H1 (cell line): ENCODE measurements around the gene HES3. TPM values are rescaled to one million over a fixed set of nuclear protein-coding genes. Genes with fewer than 3 reads are reported as not detected.

ENCODE experiments used
- CTCF ChIA-PET: fragments of 300-600 bp; sonication (Branson Sonifier 250); formaldehyde crosslinking; loops from one replicate; lab custom pipeline; 2021; ENCODE audit not compliant: partially characterized antibody; lab: Charles Lee
- POLR2A ChIA-PET: fragments of 300-600 bp; sonication (Branson Sonifier 250); formaldehyde crosslinking; loops from one replicate; lab custom pipeline; 2021; ENCODE audit warnings: inconsistent platforms; ENCODE audit not compliant: partially characterized antibody; lab: Charles Lee
- DNase-seq, 2 experiments: peaks; one replicate each; pipeline versions ENCODE4 v3.0.0 to v3.0.0-alpha.2; 2010 to 2022; ENCODE audit warnings: low spot score in 2 of 2, low read depth in 1 of 2, mixed read lengths in 1 of 2
- FAIRE-seq: peaks from 2 replicates; lab custom pipeline; 2011; peaks lifted over from hg19 to GRCh38; lab: Jason Lieb, UNC
- H2AFZ ChIP-seq: 2 replicates; pipeline ENCODE4 v1.8.1; 2012; ENCODE audit warnings: low read length, inconsistent platforms
- H2AK5ac ChIP-seq: 2 replicates; pipeline ENCODE4 v1.6.1; 2013; ENCODE audit warnings: low read depth, low read length
- H2BK120ac ChIP-seq: replicated peaks from 2 replicates; pipeline ENCODE3; 2013; ENCODE audit warnings: low read depth, low read length, inconsistent platforms
- H2BK12ac ChIP-seq: 2 replicates; pipeline ENCODE4 v1.6.1; 2013; ENCODE audit warnings: low read depth, low read length
- H2BK15ac ChIP-seq: 2 replicates; pipeline ENCODE4 v1.6.1; 2013; ENCODE audit warnings: low read length
- H2BK20ac ChIP-seq: 2 replicates; pipeline ENCODE4 v1.6.1; 2013; ENCODE audit warnings: low read length
- H2BK5ac ChIP-seq: 2 replicates; pipeline ENCODE4 v1.6.1; 2013; ENCODE audit warnings: low read depth, low read length
- H3K14ac ChIP-seq: 2 replicates; pipeline ENCODE4 v1.6.1; 2013; ENCODE audit warnings: inconsistent platforms; ENCODE audit not compliant: insufficient read length
- H3K18ac ChIP-seq: 2 replicates; pipeline ENCODE4 v1.6.1; 2013; ENCODE audit warnings: low read length; ENCODE audit errors: extremely low read depth
- H3K23ac ChIP-seq: 2 replicates; pipeline ENCODE4 v1.6.1; 2013; ENCODE audit warnings: inconsistent platforms; ENCODE audit not compliant: insufficient read length
- H3K23me2 ChIP-seq: 2 replicates; pipeline ENCODE4 v1.6.1; 2013; ENCODE audit warnings: low read depth, low read length
- H3K27ac ChIP-seq: 2 replicates; pipeline ENCODE4 v1.6.1; 2011; ENCODE audit warnings: low read depth, low read length, inconsistent platforms
- H3K27me3 ChIP-seq, 4 experiments: replicated peaks in 1 of 4; 1 replicate in 1 of 4; 2 replicates in 3 of 4; pipeline versions ENCODE4 v1.6.1 to v1.8.1; 2011 to 2013; ENCODE audit warnings: low read length in 3 of 4, mild to moderate bottlenecking in 3 of 4, inconsistent platforms in 2 of 4, mixed read lengths in 2 of 4, moderate library complexity in 1 of 4; ENCODE audit not compliant: control insufficient read depth in 3 of 4, insufficient read depth in 3 of 4; ENCODE audit errors: extremely low read depth in 1 of 4
- H3K36me3 ChIP-seq, 4 experiments: 2 replicates each; pipeline versions ENCODE4 v1.6.1 to v1.8.1; 2011 to 2013; ENCODE audit warnings: mild to moderate bottlenecking in 4 of 4, low read length in 3 of 4, moderate library complexity in 2 of 4, control low read depth in 1 of 4, inconsistent platforms in 1 of 4; ENCODE audit not compliant: insufficient read depth in 4 of 4, control insufficient read depth in 2 of 4
- H3K4ac ChIP-seq: replicated peaks from 2 replicates; pipeline ENCODE3; 2013; ENCODE audit warnings: low read length, low read depth, mixed read lengths, inconsistent platforms; ENCODE audit not compliant: insufficient read length
- H3K4me1 ChIP-seq, 4 experiments: replicated peaks in 1 of 4; 1 replicate in 1 of 4; 2 replicates in 3 of 4; pipeline versions ENCODE4 v1.6.1 to v1.8.1; 2011 to 2013; ENCODE audit warnings: low read length in 3 of 4, inconsistent platforms in 2 of 4, mixed read lengths in 1 of 4; ENCODE audit not compliant: insufficient read depth in 4 of 4, control insufficient read depth in 3 of 4
- H3K4me2 ChIP-seq, 2 experiments: 2 replicates each; pipeline versions ENCODE4 v1.6.1 to v1.8.1; 2011 to 2013; ENCODE audit warnings: low read depth in 2 of 2, low read length in 2 of 2, control low read depth in 1 of 2, inconsistent platforms in 1 of 2, mild to moderate bottlenecking in 1 of 2; ENCODE audit not compliant: insufficient read depth in 1 of 2
- H3K4me3 ChIP-seq, 4 experiments: fragments of 200-600, 300-600 bp in 1 of 4; sonication (generic), shearing (Covaris generic), sonication (Bioruptor Twin) in 1 of 4; 2 replicates each; pipeline versions ENCODE4 v1.5.1 to v1.8.1; 2011 to 2016; ENCODE audit warnings: low read length in 4 of 4, low read depth in 3 of 4, control low read depth in 2 of 4, inconsistent platforms in 2 of 4, mild to moderate bottlenecking in 2 of 4, mixed read lengths in 1 of 4, moderate library complexity in 1 of 4; ENCODE audit not compliant: insufficient read depth in 2 of 4; ENCODE audit errors: extremely low read depth in 1 of 4
- H3K56ac ChIP-seq: replicated peaks from 2 replicates; pipeline ENCODE3; 2013; ENCODE audit warnings: low read depth, mild to moderate bottlenecking, mixed read lengths, low read length, inconsistent platforms; ENCODE audit not compliant: insufficient read length
- H3K79me1 ChIP-seq: 2 replicates; pipeline ENCODE4 v1.6.1; 2013; ENCODE audit warnings: low read depth, low read length, control low read depth
- H3K79me2 ChIP-seq, 2 experiments: 2 replicates each; pipeline versions ENCODE4 v1.6.1 to v1.8.1; 2012 to 2013; ENCODE audit warnings: low read length in 2 of 2, mild to moderate bottlenecking in 2 of 2, inconsistent platforms in 1 of 2; ENCODE audit not compliant: insufficient read depth in 2 of 2, control insufficient read depth in 1 of 2
- H3K9ac ChIP-seq, 4 experiments: replicated peaks in 1 of 4; 1 replicate in 1 of 4; 2 replicates in 3 of 4; pipeline versions ENCODE4 v1.6.1 to v1.8.1; 2011 to 2013; ENCODE audit warnings: low read depth in 3 of 4, low read length in 3 of 4, control low read depth in 2 of 4, mild to moderate bottlenecking in 2 of 4, moderate library complexity in 2 of 4, inconsistent platforms in 1 of 4; ENCODE audit errors: extremely low read depth in 1 of 4
- H3K9me3 ChIP-seq, 2 experiments: 2 replicates each; pipeline versions ENCODE4 v1.6.1 to v1.8.1; 2012 to 2013; ENCODE audit warnings: mild to moderate bottlenecking in 2 of 2, moderate library complexity in 2 of 2, control low read depth in 1 of 2, inconsistent platforms in 1 of 2, low read depth in 1 of 2, low read length in 1 of 2, mixed read lengths in 1 of 2; ENCODE audit not compliant: insufficient read depth in 2 of 2
- H4K20me1 ChIP-seq, 2 experiments: replicated peaks in 1 of 2; 2 replicates each; pipeline versions ENCODE3 to v1.8.1; 2011 to 2013; ENCODE audit warnings: inconsistent platforms in 2 of 2, low read length in 2 of 2, mild to moderate bottlenecking in 1 of 2; ENCODE audit not compliant: insufficient read depth in 2 of 2, control insufficient read depth in 1 of 2
- H4K5ac ChIP-seq: 2 replicates; pipeline ENCODE4 v1.6.1; 2013; ENCODE audit warnings: low read length, low read depth, mixed read lengths, inconsistent platforms; ENCODE audit not compliant: insufficient read length
- H4K8ac ChIP-seq: 2 replicates; pipeline ENCODE4 v1.8.0; 2013; ENCODE audit warnings: mild to moderate bottlenecking, moderate library complexity, low read length, inconsistent platforms; ENCODE audit not compliant: insufficient read depth; ENCODE audit errors: extremely low read depth
- H4K91ac ChIP-seq: replicated peaks from 2 replicates; pipeline ENCODE3; 2013; ENCODE audit warnings: low read length, mixed read lengths, inconsistent platforms; ENCODE audit not compliant: insufficient read length
- CEBPB ChIP-seq: IDR thresholded peaks from 2 replicates; pipeline ENCODE4 v1.6.1; 2012; ENCODE audit warnings: low read depth, low read length
- HDAC6 ChIP-seq: IDR thresholded peaks from one replicate; pipeline ENCODE4 v1.7.1; 2012; ENCODE audit warnings: low read depth, mild to moderate bottlenecking, inconsistent platforms, low read length, moderate library complexity
- NANOG ChIP-seq: IDR thresholded peaks from 2 replicates; pipeline ENCODE4 v1.6.1; 2011; ENCODE audit warnings: low read length, low read depth, mild to moderate bottlenecking, inconsistent platforms; ENCODE audit not compliant: insufficient read depth, poor library complexity, severe bottlenecking
- ZNF274 ChIP-seq: IDR thresholded peaks from 2 replicates; pipeline ENCODE4 v1.7.0; 2012; ENCODE audit warnings: low read length, borderline replicate concordance; ENCODE audit errors: extremely low read depth
- WGBS, 2 experiments: shearing (Covaris generic) in 1 of 2; methylation state at CpG; one replicate each; pipeline versions ENCODE4 v1.1.6 to v1.1.7; 2013 to 2015; ENCODE audit warnings: low lambda C conversion rate in 2 of 2, mixed read lengths in 2 of 2, inconsistent platforms in 1 of 2, low coverage in 1 of 2, missing lambda C conversion rate in 1 of 2; ENCODE audit not compliant: insufficient replicate concordance in 2 of 2, insufficient coverage in 1 of 2, insufficient read length in 1 of 2; ENCODE audit errors: extremely low coverage in 1 of 2, missing lambda C conversion rate in 1 of 2; 5-methylcytosine and 5-hydroxymethylcytosine counted together
- polyA plus RNA-seq, 7 experiments: library from polyadenylated mRNA; depleted of rRNA in 3 of 7; stranded (reverse) in 5 of 7; unstranded in 2 of 7; fragments of >200 nt in 5 of 7; fragments of 200-250 nt in 2 of 7; gene quantifications; 1 replicate in 5 of 7; 2 replicates in 1 of 7; 4 replicates in 1 of 7; pipeline versions ENCODE4 v1.2.1 to v1.2.3, GENCODE V29; 2011 to 2013; ENCODE audit warnings: missing spikeins in 2 of 7, mixed read lengths in 2 of 7
- total RNA-seq: library from RNA; stranded (reverse); fragmentation: NEBNext Ultra II Directional; extraction: Animal tissue kit (Norgen Biotek cat#: 25700); gene quantifications from 2 replicates; pipeline ENCODE4 v1.2.1, GENCODE V29; 2021
- TF ChIP-seq, protein P1 (sequence below): IDR thresholded peaks from 2 replicates; pipeline ENCODE4 v1.6.1; 2012; ENCODE audit warnings: inconsistent platforms

Gene HES3
- total and polyA plus RNA-seq, 2 of the 8 experiments (the other 6 are each of a cell fraction or from before 2014, with no cell fraction given) = 38.8 to 54.3 TPM

DNA sequence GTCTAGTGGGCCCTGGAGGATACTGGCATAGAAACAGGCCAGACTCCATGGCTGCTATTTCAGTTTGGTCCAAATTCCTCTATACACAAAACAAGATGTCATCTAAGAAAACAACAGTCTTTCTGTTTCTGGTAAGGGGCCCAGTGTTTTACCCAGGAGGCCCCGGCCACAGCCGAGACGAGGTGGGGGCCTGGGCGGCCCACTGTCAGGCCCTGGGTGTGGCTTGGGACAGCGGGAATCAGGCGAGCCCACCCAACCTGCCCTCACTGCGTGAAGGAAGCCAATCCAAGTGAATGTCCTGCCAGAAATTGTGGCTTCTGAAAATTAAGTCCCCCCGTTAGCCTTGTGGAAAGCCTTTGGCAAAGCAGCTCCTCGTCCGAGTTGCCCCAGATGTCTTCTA lies 48.1 kb downstream of the HES3 start:
- Histone ChIP-seq H3K79me2 (no peaks in the 10 kb centered on the region), H3K4me1 (no peaks in the 10 kb centered on the region), H2BK12ac (no peak overlapping the region), H3K18ac (no peak overlapping the region), H3K9me3 (no peaks in the 10 kb centered on the region), H3K27me3 (no peaks in the 10 kb centered on the region), H3K9ac (no peak overlapping the region), H3K23ac (no peak overlapping the region), H3K14ac (no peak overlapping the region), H3K36me3 (peaks cover 5 to 12% (median 8%) of the 10 kb centered on the region in 4 experiments; a peak in 4 of 8 replicates), H3K56ac (no peak overlapping the region), H2AFZ (no peak overlapping the region), H4K5ac (no peak overlapping the region), H2BK5ac (no peak overlapping the region), H2BK15ac (no peak overlapping the region), H4K91ac (no peak overlapping the region), H3K4me2 (no peak overlapping the region), H3K23me2 (no peaks in the 10 kb centered on the region), H2BK20ac (no peak overlapping the region), H2BK120ac (no peak overlapping the region), H2AK5ac (no peak overlapping the region), H4K8ac (no peak overlapping the region), H4K20me1 (peaks cover 2 to 7% of the 10 kb centered on the region in 2 experiments), H3K4me3 (no peak overlapping the region), H3K79me1 (no peaks in the 10 kb centered on the region), H3K27ac (no peak overlapping the region), H3K4ac (no peak overlapping the region)
- CTCF ChIA-PET = interaction anchor here (1.2 kb wide), 2 partner anchors 27 to 51 kb away, joined by 3 to 4 read pairs; no protein-coding TSS in a partner anchor
- FAIRE-seq (no peak), DNase-seq (no peak)
- POLR2A ChIA-PET = no interaction called here
- 97% methylated on average over 10 of the region's 10 CpGs; no CpG with 5 or more reads in 1 of the 2 experiments for WGBS, 2 experiments
- TF ChIP-seq CEBPB (no peak), NANOG (no peak), HDAC6 (no peak), ZNF274 (no peak)
- TF ChIP-seq, protein P1, sequence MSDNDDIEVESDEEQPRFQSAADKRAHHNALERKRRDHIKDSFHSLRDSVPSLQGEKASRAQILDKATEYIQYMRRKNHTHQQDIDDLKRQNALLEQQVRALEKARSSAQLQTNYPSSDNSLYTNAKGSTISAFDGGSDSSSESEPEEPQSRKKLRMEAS = no peak
